GM12875 (cell line): Measurements from ENCODE around the gene VDR.

Source experiments
- H3K4me3 ChIP-seq: one replicate; pipeline ENCODE4 v1.5.1; 2011; ENCODE audit warnings: low read depth, low read length, control low read depth
- CTCF ChIP-seq: IDR thresholded peaks from 2 replicates; pipeline ENCODE4 v1.5.1; 2011; ENCODE audit warnings: low read depth, mild to moderate bottlenecking, control low read depth, inconsistent platforms, low read length, moderate library complexity, borderline replicate concordance; ENCODE audit not compliant: insufficient read depth

Gene VDR

DNA sequence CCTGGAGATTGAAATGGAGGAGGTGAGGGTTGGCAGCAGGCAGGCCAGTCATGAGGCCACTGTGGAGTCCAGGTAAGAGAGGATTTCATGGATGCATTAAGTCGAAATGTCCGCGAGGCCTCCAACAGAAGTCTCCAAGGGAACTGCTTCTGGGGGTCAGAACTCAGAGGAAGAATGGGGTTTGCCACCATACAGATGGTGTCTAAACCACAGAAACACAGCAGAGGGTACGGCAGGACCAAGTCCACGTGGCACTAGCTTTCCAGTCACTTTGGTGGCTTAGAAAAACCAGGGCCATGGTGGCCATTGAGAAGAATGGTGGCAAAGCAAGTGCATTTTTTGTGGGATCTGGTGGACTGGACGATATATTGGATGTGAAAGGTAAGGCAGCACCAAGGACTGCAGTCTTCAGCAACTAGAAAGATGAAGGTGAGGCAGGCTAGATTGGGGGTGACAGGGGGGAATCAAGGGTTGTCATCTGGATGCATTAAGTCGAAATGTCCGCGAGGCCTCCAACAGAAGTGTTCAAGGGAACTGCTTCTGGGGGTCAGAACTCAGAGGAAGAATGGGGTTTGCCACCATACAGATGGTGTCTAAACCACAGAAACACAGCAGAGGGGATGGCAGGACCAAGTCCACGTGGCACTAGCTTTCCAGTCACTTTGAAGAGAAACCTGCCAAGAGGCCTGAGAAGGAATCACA lies 36.1 kb upstream of the VDR start:
- no peak for TF ChIP-seq CTCF
- no peak overlapping the region for H3K4me3 ChIP-seq

- no peak overlapping the region for H3K4me3 ChIP-seq
- TF ChIP-seq CTCF = no peak
Observed at GRCh38 chr12:47939009-47939601, 34.3 kb upstream of the VDR start.

DNA sequence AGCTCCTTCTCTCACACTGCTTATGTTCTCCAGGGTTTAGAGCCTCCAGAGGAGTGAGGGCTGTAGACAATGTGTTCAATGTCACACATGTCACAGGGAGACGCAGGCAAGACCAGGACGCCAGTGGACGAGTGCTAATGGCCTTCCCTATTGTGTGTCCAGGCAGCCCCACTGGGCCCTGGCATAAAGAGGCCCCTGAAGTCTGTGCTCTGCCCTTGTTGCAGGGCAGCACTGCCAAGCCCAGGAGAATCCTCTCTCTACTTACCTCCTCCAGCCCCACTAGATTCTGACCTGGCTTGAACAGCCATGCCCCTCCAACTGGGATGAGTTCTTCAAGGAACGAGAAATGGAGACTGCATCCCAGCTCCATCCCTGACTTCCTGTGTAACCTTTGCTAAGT lies 33.8 kb upstream of the VDR start:
- TF ChIP-seq CTCF = no peak
- no peak overlapping the region for H3K4me3 ChIP-seq

GRCh38 chr12:47938093-47938492 lies 33.3 kb upstream of the VDR start:
- no peak for TF ChIP-seq CTCF
- H3K4me3 ChIP-seq = no peak overlapping the region

DNA sequence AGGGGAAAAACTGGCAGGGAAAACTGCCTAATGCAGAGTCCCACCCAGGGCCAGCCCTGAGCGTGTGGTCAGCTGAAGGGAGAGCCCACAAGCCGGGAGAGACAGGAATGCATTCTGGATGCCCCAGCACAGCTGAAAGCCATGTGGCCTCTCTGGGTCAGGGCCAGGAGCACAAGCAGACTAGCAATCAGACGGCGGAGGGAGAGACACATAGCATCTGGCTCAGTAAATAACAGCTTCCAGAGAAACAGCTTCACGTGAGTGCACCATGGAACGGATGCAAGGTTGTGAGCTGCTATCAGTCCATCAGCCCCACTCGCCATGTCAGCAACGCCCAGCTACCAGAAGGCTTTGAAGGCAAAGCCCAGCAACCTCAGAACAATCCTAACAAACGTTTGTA lies 30.4 kb upstream of the VDR start:
- no peak for TF ChIP-seq CTCF
- no peak overlapping the region for H3K4me3 ChIP-seq

- no peak overlapping the region for H3K4me3 ChIP-seq
- no peak for TF ChIP-seq CTCF
Observed at GRCh38 chr12:47931187-47931586, 26.4 kb upstream of the VDR start.

DNA sequence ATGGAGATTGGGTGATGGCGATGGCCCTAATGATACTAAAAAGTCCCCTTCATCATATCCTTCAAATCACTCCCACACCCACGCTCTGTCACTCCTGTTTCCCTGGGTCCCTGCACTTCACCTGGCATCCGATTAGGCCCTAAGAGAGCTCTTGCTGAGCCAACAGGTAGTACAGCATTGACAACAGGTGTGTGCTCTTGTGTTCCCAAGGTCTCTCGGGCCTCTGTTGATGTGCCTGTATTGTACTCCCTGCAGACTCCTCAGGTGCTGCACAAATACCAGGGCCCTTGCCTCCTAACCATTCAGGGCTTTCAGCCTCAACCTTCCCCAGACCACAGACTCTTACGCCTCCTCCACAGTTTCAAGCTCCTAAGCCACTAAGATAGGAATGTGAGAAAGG lies 25.8 kb upstream of the VDR start:
- no peak for TF ChIP-seq CTCF
- H3K4me3 ChIP-seq = no peak overlapping the region
